Measurements from ENCODE around the gene B4GALT1. TPM values are rescaled to one million over a fixed set of nuclear protein-coding genes. Genes with fewer than 3 reads are reported as not detected.

The B4GALT1 gene
- total and polyA plus RNA-seq, 2 of the 8 experiments (the other 6 are each of a cell fraction or from before 2014, with no cell fraction given) = 12.8 to 18.2 TPM

DNA sequence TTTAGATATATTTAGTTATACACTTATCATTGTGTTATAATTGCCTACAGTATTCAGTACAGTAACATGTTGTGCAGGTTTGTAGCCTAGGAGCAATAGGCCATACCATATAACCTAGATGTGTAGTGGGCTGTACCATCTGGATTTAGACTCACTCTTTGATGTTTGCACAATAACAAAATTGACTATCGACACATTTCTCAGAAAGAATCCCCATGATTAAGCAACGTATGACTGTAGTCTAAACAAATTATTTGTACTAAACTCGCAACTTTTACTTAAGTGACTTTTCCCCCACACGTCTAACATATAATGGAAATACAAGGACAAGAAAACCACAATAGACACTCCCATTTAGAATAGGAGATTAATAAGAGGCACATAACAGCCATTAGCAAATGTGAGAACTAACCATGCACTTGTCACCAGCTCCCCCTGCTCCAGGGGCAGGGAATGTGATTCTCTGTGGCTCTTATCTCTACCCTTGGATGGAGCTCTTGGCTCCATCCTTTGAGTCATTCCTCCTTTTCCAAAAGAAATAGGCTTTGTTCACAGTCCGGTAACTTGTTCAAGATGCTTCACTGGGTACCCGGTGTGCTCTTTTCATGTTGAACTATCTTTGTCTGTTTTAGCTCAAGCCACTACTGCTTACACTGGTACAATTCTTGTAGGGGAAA, 8.7 kb upstream of the B4GALT1 start:
- Histone ChIP-seq H3K4me2 (ENCODE audit: insufficient read depth in 1 of 2, low read depth in 2 of 2, low read length in 2 of 2) (no peak overlapping the region), H4K8ac (ENCODE audit: extremely low read depth, insufficient read depth, low read length) (no peak overlapping the region), H3K4me1 (replicated peaks in 1 of 4; ENCODE audit: control insufficient read depth in 3 of 4, insufficient read depth in 4 of 4, low read length in 3 of 4) (no peaks in the 10 kb centered on the region), H3K9me3 (ENCODE audit: insufficient read depth in 2 of 2, low read depth in 1 of 2, low read length in 1 of 2) (no peaks in the 10 kb centered on the region), H2BK5ac (ENCODE audit: low read depth, low read length) (no peak overlapping the region), H3K27ac (ENCODE audit: low read depth, low read length) (no peak overlapping the region), H3K36me3 (ENCODE audit: control insufficient read depth in 2 of 4, insufficient read depth in 4 of 4, low read length in 3 of 4) (no peaks in the 10 kb centered on the region), H2BK120ac (replicated peaks; ENCODE audit: low read depth, low read length) (no peak overlapping the region), H3K9ac (replicated peaks in 1 of 4; ENCODE audit: extremely low read depth in 1 of 4, low read depth in 3 of 4, low read length in 3 of 4) (no peak overlapping the region), H2AK5ac (ENCODE audit: low read depth, low read length) (no peak overlapping the region), H3K4ac (replicated peaks; ENCODE audit: insufficient read length, low read depth, low read length) (no peak overlapping the region), H3K27me3 (replicated peaks in 1 of 4; ENCODE audit: control insufficient read depth in 3 of 4, extremely low read depth in 1 of 4, insufficient read depth in 3 of 4, low read length in 3 of 4) (no peaks in the 10 kb centered on the region; a peak in 1 of 7 replicates), H3K18ac (ENCODE audit: extremely low read depth, low read length) (no peak overlapping the region), H3K79me1 (ENCODE audit: low read depth, low read length) (no peaks in the 10 kb centered on the region), H3K14ac (ENCODE audit: insufficient read length) (no peak overlapping the region), H3K56ac (replicated peaks; ENCODE audit: insufficient read length, low read depth, low read length) (no peak overlapping the region), H2BK12ac (ENCODE audit: low read depth, low read length) (no peak overlapping the region), H2BK20ac (ENCODE audit: low read length) (no peak overlapping the region), H3K23me2 (ENCODE audit: low read depth, low read length) (peaks cover 1% of the 10 kb centered on the region; the same call in 1 of the 2 replicates), H2AFZ (ENCODE audit: low read length) (no peak overlapping the region), H3K23ac (ENCODE audit: insufficient read length) (no peak overlapping the region), H4K91ac (replicated peaks; ENCODE audit: insufficient read length, low read length) (no peak overlapping the region), H4K20me1 (replicated peaks in 1 of 2; ENCODE audit: control insufficient read depth in 1 of 2, insufficient read depth in 2 of 2, low read length in 2 of 2) (no peaks in the 10 kb centered on the region), H3K4me3 (ENCODE audit: extremely low read depth in 1 of 4, insufficient read depth in 2 of 4, low read depth in 3 of 4, low read length in 4 of 4) (no peak overlapping the region), H2BK15ac (ENCODE audit: low read length) (no peak overlapping the region), H3K79me2 (ENCODE audit: control insufficient read depth in 1 of 2, insufficient read depth in 2 of 2, low read length in 2 of 2) (no peaks in the 10 kb centered on the region), H4K5ac (ENCODE audit: insufficient read length, low read depth, low read length) (no peak overlapping the region)
- ChIA-PET CTCF (ENCODE audit: partially characterized antibody) (interaction anchor here (1.0 kb wide), 1 partner anchor 14 kb away, joined by 3 read pairs; no protein-coding TSS in a partner anchor), POLR2A (ENCODE audit: partially characterized antibody) (interaction anchor here (1.0 kb wide), 1 partner anchor 151 kb away, joined by 4 read pairs; the partner anchor contains the start of gene DNAJA1)
- FAIRE-seq = no peak
- no peak for DNase-seq (ENCODE audit: low read depth in 1 of 2, low spot score in 2 of 2)
- 89% methylated on average over 6 of the region's 6 CpGs; no CpG with 5 or more reads in 1 of the 2 experiments for WGBS, 2 experiments (ENCODE audit: extremely low coverage in 1 of 2, insufficient coverage in 1 of 2, insufficient read length in 1 of 2, insufficient replicate concordance in 2 of 2, low coverage in 1 of 2, low lambda C conversion rate in 2 of 2, missing lambda C conversion rate in 1 of 2)
- TF ChIP-seq KDM4A (IDR thresholded peaks at IDR 0.05; ENCODE audit: low read depth, low read length, severe bottlenecking) (no peak), ZNF274 (IDR thresholded peaks at IDR 0.05; ENCODE audit: borderline replicate concordance, extremely low read depth, low read length) (no peak), KDM5A (IDR thresholded peaks at IDR 0.05; ENCODE audit: low read length) (no peak), NRF1 (IDR thresholded peaks at IDR 0.05; ENCODE audit: low read depth, low read length) (no peak), POLR2AphosphoS5 (IDR thresholded peaks at IDR 0.05; ENCODE audit: low read depth, low read length) (no peak)
- TF ChIP-seq, protein P1, sequence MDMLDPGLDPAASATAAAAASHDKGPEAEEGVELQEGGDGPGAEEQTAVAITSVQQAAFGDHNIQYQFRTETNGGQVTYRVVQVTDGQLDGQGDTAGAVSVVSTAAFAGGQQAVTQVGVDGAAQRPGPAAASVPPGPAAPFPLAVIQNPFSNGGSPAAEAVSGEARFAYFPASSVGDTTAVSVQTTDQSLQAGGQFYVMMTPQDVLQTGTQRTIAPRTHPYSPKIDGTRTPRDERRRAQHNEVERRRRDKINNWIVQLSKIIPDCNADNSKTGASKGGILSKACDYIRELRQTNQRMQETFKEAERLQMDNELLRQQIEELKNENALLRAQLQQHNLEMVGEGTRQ (IDR thresholded peaks at IDR 0.05; ENCODE audit: low read length) = no peak
